Measurements from ENCODE around the gene KDM2B.
"Not testable (repeated sequence)": the region's sequence is repeated elsewhere in the genome, so short reads cannot be mapped to it uniquely, and the experiment has no call there.

Gene KDM2B

GRCh38 chr12:121495746-121496145, 85.1 kb downstream of the KDM2B start:
- no peak for DNase-seq

GRCh38 chr12:121494093-121494787, 86.6 kb downstream of the KDM2B start:
- DNase-seq = peak; percentile 46 to 59

GRCh38 chr12:121490401-121491281, 90.2 kb downstream of the KDM2B start:
- no peak for DNase-seq

GRCh38 chr12:121489874-121490273, 90.9 kb downstream of the KDM2B start:
- DNase-seq = no peak

- no peak for DNase-seq
Measured at GRCh38 chr12:121484967-121485366, 95.9 kb downstream of the KDM2B start.

- DNase-seq = not testable (repeated sequence)
Measured at GRCh38 chr12:121484564-121484963, 96.3 kb downstream of the KDM2B start.

- no peak for DNase-seq
Measured at GRCh38 chr12:121483949-121484348, 96.9 kb downstream of the KDM2B start.

- no peak for DNase-seq
Measured at GRCh38 chr12:121476477-121476876, 104.3 kb downstream of the KDM2B start.

- no peak for DNase-seq
Measured at GRCh38 chr12:121475279-121475678, 105.5 kb downstream of the KDM2B start.

- no peak for DNase-seq
Measured at GRCh38 chr12:121472150-121472905, 108.5 kb downstream of the KDM2B start.

- DNase-seq = no peak
Measured at GRCh38 chr12:121470751-121471150, 110.1 kb downstream of the KDM2B start.

GRCh38 chr12:121468499-121468801, 112.4 kb downstream of the KDM2B start:
- DNase-seq = no peak

GRCh38 chr12:121467638-121468498, 113.0 kb downstream of the KDM2B start:
- no peak for DNase-seq

- peak; percentile 92 to 93 for DNase-seq
Measured at GRCh38 chr12:121466794-121467637, 113.8 kb downstream of the KDM2B start.

GRCh38 chr12:121465921-121466793, 114.7 kb downstream of the KDM2B start:
- peak; percentile 28 to 45 for DNase-seq

- no peak for DNase-seq
Measured at GRCh38 chr12:121464331-121464730, 116.5 kb downstream of the KDM2B start.

GRCh38 chr12:121461048-121461447, 119.8 kb downstream of the KDM2B start:
- peak in 1 of 2 donors; percentile 18 for DNase-seq

GRCh38 chr12:121456551-121456950, 124.3 kb downstream of the KDM2B start:
- DNase-seq = no peak

- no peak for DNase-seq
Measured at GRCh38 chr12:121455766-121456420, 124.9 kb downstream of the KDM2B start.

GRCh38 chr12:121454921-121455320, 125.9 kb downstream of the KDM2B start:
- no peak for DNase-seq
